HL-60 (cell line): ENCODE measurements around the gene OR4A15.

Experiments used
- DNase-seq, 2 experiments: peaks; one replicate each; pipeline ENCODE4 v3.0.0-alpha.2; 2010 to 2020; ENCODE audit warnings: low read depth in 1 of 2, low spot score in 1 of 2
- H3K27ac ChIP-seq: fragments of 250-450 bp; sonication (Bioruptor Pico); replicated peaks from 2 replicates; pipeline ENCODE4 v1.5.1; 2020; ENCODE audit warnings: mild to moderate bottlenecking, moderate library complexity
- H3K27me3 ChIP-seq: fragments of 250-450 bp; sonication (Bioruptor Pico); 2 replicates; pipeline ENCODE4 v1.5.1; 2021; ENCODE audit warnings: mild to moderate bottlenecking, moderate library complexity; ENCODE audit not compliant: insufficient read depth, poor library complexity, severe bottlenecking
- H3K4me3 ChIP-seq: replicated peaks from 2 replicates; pipeline ENCODE4 v1.5.1; 2011; ENCODE audit warnings: mild to moderate bottlenecking, control low read depth, low read length; ENCODE audit not compliant: insufficient read depth
- GABPA ChIP-seq: IDR thresholded peaks from 2 replicates; pipeline ENCODE4 v1.6.1; 2012; ENCODE audit warnings: low read depth
- POLR2AphosphoS5 ChIP-seq: IDR thresholded peaks from 2 replicates; pipeline ENCODE4 v1.6.1; 2012; ENCODE audit warnings: low read depth
- SPI1 ChIP-seq: IDR thresholded peaks from 2 replicates; pipeline ENCODE4 v1.6.1; 2012; ENCODE audit warnings: low read depth, mild to moderate bottlenecking, borderline replicate concordance
- long read RNA-seq: library from polyadenylated mRNA; unstranded; transcript quantifications from one replicate; pipeline ENCODE4 v2.0.0, GENCODE V29; 2020
- TF ChIP-seq, protein P1 (sequence below): IDR thresholded peaks from one replicate; pipeline ENCODE4 v1.5.1; 2011; ENCODE audit warnings: low read length, control low read depth, inconsistent platforms; ENCODE audit not compliant: insufficient read depth
- TF ChIP-seq, protein P2 (sequence below): IDR thresholded peaks from 2 replicates; pipeline ENCODE4 v1.6.1; 2012; ENCODE audit warnings: low read depth; ENCODE audit not compliant: insufficient replicate concordance

Gene OR4A15
- long read RNA-seq = 0 reads

DNA sequence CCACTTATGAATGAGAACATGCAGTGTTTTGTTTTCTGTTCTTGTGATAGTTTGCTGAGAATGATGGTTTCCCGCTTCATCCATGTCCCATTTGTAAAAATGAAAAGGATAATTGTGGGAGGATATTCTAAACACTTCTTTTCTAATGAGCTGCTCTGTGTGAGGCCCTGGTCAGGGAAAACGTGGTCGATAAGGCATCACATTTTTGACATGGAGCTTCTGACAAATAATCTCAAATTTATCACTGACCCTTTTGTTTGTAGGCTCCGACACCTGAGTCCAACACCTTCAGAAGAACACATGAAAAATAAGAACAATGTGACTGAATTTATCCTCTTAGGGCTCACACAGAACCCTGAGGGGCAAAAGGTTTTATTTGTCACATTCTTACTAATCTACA is at the start of gene OR4A15:
Gene OR4A15 (plus strand): TSS at position 301 of the 400 bp plus-strand sequence. CDS start 0 bp downstream, at position 301.
- no peak for DNase-seq
- Histone ChIP-seq H3K27me3 (no peaks in the 10 kb centered on the region), H3K4me3 (no peak within 1 kb of the TSS), H3K27ac (no peak within 1 kb of the TSS)
- TF ChIP-seq POLR2AphosphoS5 (no peak), GABPA (no peak), SPI1 (no peak)
- TF ChIP-seq, protein P1, sequence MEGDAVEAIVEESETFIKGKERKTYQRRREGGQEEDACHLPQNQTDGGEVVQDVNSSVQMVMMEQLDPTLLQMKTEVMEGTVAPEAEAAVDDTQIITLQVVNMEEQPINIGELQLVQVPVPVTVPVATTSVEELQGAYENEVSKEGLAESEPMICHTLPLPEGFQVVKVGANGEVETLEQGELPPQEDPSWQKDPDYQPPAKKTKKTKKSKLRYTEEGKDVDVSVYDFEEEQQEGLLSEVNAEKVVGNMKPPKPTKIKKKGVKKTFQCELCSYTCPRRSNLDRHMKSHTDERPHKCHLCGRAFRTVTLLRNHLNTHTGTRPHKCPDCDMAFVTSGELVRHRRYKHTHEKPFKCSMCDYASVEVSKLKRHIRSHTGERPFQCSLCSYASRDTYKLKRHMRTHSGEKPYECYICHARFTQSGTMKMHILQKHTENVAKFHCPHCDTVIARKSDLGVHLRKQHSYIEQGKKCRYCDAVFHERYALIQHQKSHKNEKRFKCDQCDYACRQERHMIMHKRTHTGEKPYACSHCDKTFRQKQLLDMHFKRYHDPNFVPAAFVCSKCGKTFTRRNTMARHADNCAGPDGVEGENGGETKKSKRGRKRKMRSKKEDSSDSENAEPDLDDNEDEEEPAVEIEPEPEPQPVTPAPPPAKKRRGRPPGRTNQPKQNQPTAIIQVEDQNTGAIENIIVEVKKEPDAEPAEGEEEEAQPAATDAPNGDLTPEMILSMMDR = no peak
- TF ChIP-seq, protein P2, sequence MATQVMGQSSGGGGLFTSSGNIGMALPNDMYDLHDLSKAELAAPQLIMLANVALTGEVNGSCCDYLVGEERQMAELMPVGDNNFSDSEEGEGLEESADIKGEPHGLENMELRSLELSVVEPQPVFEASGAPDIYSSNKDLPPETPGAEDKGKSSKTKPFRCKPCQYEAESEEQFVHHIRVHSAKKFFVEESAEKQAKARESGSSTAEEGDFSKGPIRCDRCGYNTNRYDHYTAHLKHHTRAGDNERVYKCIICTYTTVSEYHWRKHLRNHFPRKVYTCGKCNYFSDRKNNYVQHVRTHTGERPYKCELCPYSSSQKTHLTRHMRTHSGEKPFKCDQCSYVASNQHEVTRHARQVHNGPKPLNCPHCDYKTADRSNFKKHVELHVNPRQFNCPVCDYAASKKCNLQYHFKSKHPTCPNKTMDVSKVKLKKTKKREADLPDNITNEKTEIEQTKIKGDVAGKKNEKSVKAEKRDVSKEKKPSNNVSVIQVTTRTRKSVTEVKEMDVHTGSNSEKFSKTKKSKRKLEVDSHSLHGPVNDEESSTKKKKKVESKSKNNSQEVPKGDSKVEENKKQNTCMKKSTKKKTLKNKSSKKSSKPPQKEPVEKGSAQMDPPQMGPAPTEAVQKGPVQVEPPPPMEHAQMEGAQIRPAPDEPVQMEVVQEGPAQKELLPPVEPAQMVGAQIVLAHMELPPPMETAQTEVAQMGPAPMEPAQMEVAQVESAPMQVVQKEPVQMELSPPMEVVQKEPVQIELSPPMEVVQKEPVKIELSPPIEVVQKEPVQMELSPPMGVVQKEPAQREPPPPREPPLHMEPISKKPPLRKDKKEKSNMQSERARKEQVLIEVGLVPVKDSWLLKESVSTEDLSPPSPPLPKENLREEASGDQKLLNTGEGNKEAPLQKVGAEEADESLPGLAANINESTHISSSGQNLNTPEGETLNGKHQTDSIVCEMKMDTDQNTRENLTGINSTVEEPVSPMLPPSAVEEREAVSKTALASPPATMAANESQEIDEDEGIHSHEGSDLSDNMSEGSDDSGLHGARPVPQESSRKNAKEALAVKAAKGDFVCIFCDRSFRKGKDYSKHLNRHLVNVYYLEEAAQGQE = no peak

DNA sequence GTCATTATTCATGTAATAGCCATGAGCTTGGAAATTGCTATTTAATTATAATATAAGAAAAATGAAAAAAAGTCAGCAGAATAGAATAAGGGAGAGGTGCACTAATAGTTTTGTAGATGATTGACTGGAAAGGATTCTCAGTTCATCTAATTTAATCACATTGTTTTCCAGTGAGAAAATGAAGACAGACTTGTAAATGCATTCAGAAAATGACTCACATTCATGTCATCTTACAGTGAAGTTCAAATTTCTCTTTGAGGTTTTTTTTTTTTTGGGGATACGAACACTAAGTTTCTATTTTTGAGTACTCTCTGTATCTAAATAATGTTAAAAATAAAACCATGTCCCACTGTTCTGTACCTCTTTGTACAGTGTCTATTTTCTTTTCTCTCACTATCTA is 43.3 kb upstream of the OR4A15 start:
- TF ChIP-seq POLR2AphosphoS5 (no peak), GABPA (no peak)
- Histone ChIP-seq H3K27ac (no peak overlapping the region), H3K27me3 (no peaks in the 10 kb centered on the region), H3K4me3 (no peak overlapping the region)
- DNase-seq = no peak

DNA sequence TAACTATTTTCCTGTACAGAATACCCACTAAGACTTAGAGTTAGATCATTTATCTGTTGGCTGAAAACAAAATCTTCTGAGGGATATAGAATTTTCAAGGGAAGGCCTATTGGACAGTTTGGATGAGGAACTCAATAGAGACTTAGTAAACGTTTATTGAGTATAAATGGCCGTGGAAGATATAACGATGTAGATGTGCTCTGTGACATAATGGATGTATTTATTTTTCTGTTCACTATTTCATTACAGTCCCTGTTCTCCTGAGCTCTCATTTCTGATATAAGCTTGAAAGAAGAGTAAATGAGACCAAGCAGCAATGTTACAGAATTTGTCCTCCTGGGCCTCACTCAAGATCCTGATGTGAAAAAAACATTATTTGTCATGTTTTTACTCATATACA is 24.9 kb upstream of the OR4A15 start, which contains the start of gene OR4A16:
Gene OR4A16 (plus strand): TSS at position 301 of the 400 bp plus-strand sequence. CDS start 0 bp downstream, at position 301.
- Histone ChIP-seq H3K27ac (no peak within 1 kb of the TSS), H3K4me3 (no peak within 1 kb of the TSS), H3K27me3 (no peaks in the 10 kb centered on the region)
- no peak for DNase-seq
- TF ChIP-seq GABPA (no peak), SPI1 (no peak), POLR2AphosphoS5 (no peak)
- TF ChIP-seq, protein P2 = no peak
- TF ChIP-seq, protein P1 = no peak

DNA sequence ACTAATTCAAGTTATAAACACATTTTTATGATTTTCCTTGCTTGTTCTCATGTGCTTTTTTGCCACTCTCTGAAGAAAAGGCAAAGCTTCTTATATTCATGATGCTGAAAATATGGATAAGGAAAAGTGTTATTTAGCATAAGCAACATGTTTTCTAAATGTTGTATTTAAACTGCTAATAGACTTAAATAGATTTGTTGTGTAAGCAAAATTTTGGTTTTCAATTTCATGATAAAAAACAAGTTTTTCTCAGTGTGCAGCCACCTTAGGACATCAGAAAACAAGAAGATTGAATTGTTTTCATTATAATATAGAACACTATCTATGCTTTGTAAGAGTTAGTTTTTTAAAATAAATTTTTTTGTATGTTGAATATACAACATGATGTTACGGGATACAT is 22.5 kb upstream of the OR4A15 start:
- H3K4me3 ChIP-seq = no peak overlapping the region
- H3K27me3 ChIP-seq = no peaks in the 10 kb centered on the region
- no peak overlapping the region for H3K27ac ChIP-seq
- no peak for DNase-seq
- TF ChIP-seq GABPA = no peak
- TF ChIP-seq POLR2AphosphoS5 = no peak
- TF ChIP-seq, protein P1 = no peak
- TF ChIP-seq SPI1 = no peak
- TF ChIP-seq, protein P2 = no peak
